Esophagus muscularis mucosa (tissue), 3 donors: Measurements from ENCODE around the gene BCL7A.

ENCODE experiments used
- POLR2A ChIP-seq: fragments of 450-650 bp; IDR thresholded peaks from one replicate; pipeline ENCODE4 v1.6.1; 2017; ENCODE audit warnings: antibody characterized with exemption, moderate library complexity, mild to moderate bottlenecking, low read depth
- POLR2AphosphoS5 ChIP-seq, 2 donors: sonication (generic); formaldehyde crosslinking; IDR thresholded peaks; one replicate each; pipeline ENCODE4 v1.6.1; 2017; ENCODE audit warnings: antibody characterized with exemption in 2 of 2
- TF ChIP-seq, protein P1 (sequence below), 3 experiments: fragments of 200-600 bp in 2 of 3; fragments of 450-650 bp in 1 of 3; sonication (generic) in 2 of 3; IDR thresholded peaks; one replicate each; pipeline ENCODE4 v1.5.1; 2017 to 2019; ENCODE audit warnings: antibody characterized with exemption in 3 of 3, mild to moderate bottlenecking in 2 of 3, moderate library complexity in 1 of 3

DNA sequence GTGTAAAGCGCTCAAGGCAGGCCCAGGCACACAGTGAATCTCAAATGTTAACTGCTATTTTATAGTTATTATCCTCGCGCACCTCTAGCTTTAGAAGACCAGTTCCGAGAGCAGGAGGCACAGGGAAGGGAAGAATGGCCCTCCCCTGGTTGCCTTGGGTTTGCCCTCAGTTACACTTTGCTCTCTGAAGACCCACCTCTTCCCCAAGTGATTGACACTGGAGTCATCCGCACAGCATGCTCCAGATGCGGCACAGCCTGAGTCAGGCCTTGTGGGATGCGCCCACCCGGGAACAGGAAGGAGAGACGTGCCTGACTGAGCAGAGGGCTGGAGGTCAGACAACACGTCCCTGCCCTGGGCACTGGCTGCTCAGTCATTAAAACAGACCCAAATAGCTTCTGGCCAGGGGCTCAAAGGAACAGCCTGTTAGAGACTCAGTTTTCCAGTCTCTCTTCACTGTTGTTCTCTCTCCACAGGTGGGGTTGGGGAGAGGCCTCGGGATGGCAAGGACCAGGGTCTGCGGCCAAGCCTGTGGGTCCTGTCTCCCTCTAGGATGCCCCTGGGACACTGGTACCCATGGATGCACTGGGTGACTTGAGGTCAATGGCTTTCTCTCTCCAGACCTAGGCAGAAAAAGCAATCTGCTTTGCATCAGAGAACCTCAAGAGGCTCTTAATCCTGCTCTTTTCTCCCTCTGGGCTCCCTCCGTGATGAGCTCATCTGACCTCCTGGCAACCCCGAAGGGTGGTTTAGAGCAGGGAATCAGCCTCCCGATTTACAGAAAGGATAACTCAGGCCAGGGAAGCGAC, 43.3 kb downstream of the BCL7A start:
- TF ChIP-seq, protein P1, sequence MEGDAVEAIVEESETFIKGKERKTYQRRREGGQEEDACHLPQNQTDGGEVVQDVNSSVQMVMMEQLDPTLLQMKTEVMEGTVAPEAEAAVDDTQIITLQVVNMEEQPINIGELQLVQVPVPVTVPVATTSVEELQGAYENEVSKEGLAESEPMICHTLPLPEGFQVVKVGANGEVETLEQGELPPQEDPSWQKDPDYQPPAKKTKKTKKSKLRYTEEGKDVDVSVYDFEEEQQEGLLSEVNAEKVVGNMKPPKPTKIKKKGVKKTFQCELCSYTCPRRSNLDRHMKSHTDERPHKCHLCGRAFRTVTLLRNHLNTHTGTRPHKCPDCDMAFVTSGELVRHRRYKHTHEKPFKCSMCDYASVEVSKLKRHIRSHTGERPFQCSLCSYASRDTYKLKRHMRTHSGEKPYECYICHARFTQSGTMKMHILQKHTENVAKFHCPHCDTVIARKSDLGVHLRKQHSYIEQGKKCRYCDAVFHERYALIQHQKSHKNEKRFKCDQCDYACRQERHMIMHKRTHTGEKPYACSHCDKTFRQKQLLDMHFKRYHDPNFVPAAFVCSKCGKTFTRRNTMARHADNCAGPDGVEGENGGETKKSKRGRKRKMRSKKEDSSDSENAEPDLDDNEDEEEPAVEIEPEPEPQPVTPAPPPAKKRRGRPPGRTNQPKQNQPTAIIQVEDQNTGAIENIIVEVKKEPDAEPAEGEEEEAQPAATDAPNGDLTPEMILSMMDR (IDR thresholded peaks at IDR 0.05), result no peak
- TF ChIP-seq POLR2A (no peak), POLR2AphosphoS5 (IDR thresholded peaks at IDR 0.05) (no peak)
